Esophagus mucosa (tissue), 1 donor: ENCODE data around the gene POU2AF2. TPM values are rescaled to one million over a fixed set of nuclear protein-coding genes. Genes with fewer than 3 reads are reported as not detected.
"Not testable (repeated sequence)": the region's sequence is repeated elsewhere in the genome, so short reads cannot be mapped to it uniquely, and the experiment has no call there.

Experiments
- ATAC-seq: fragments of 200-7000 bp; cut with Tn5 transposase; one replicate; pipeline ENCODE4 v1.9.1; 2020
- total RNA-seq: library from RNA; stranded (reverse); gene quantifications from one replicate; pipeline ENCODE4 v1.2.4, GENCODE V29; 2023
- donor health status: DM: yes; HTN: yes; CAD: no.

The POU2AF2 gene
- total RNA-seq, 1 donor from 2014 or later = not detected

GRCh38 chr11:111305162-111305802 is 59.8 kb downstream of the POU2AF2 start:
- no peak for ATAC-seq

- ATAC-seq = no peak
Measured at GRCh38 chr11:111305876-111306275, 60.4 kb downstream of the POU2AF2 start.

- no peak for ATAC-seq
Measured at GRCh38 chr11:111306321-111306720, 60.8 kb downstream of the POU2AF2 start.

GRCh38 chr11:111307472-111308108 is 62.1 kb downstream of the POU2AF2 start:
- ATAC-seq = peak; percentile 14

- no peak for ATAC-seq
Measured at GRCh38 chr11:111308140-111308539, 62.6 kb downstream of the POU2AF2 start.

GRCh38 chr11:111309215-111309915 is 63.8 kb downstream of the POU2AF2 start:
- no peak for ATAC-seq

GRCh38 chr11:111310088-111310487 is 64.6 kb downstream of the POU2AF2 start:
- ATAC-seq = peak; percentile 89

- peak; percentile 30 for ATAC-seq
Measured at GRCh38 chr11:111310723-111311122, 65.2 kb downstream of the POU2AF2 start.

- no peak for ATAC-seq
Measured at GRCh38 chr11:111312076-111312475, 66.6 kb downstream of the POU2AF2 start.

GRCh38 chr11:111319296-111319695 is 73.8 kb downstream of the POU2AF2 start:
- ATAC-seq = no peak

GRCh38 chr11:111320199-111320598 is 74.7 kb downstream of the POU2AF2 start:
- ATAC-seq = not testable (repeated sequence)

- ATAC-seq = no peak
Measured at GRCh38 chr11:111320728-111321568, 75.4 kb downstream of the POU2AF2 start.

- ATAC-seq = no peak
Measured at GRCh38 chr11:111322534-111322933, 77.0 kb downstream of the POU2AF2 start.

GRCh38 chr11:111324277-111324720 is 78.8 kb downstream of the POU2AF2 start:
- ATAC-seq = no peak

GRCh38 chr11:111325259-111325658 is 79.7 kb downstream of the POU2AF2 start:
- ATAC-seq = no peak

- no peak for ATAC-seq
Measured at GRCh38 chr11:111326824-111327223, 81.3 kb downstream of the POU2AF2 start.

- peak; percentile 44 for ATAC-seq
Measured at GRCh38 chr11:111327908-111328624, 82.5 kb downstream of the POU2AF2 start.

- ATAC-seq = peak; percentile 43
Measured at GRCh38 chr11:111329306-111330204, 84.0 kb downstream of the POU2AF2 start.

GRCh38 chr11:111330234-111330893 is 84.8 kb downstream of the POU2AF2 start:
- ATAC-seq = no peak
